HG03439 (cell line): ENCODE measurements around the gene COPG1.

ENCODE experiments used
- ATAC-seq: cut with Tn5 transposase; IDR thresholded peaks from one replicate; pipeline ENCODE4 v1.9.1; 2021; ENCODE audit warnings: mild to moderate bottlenecking, moderate library complexity; ENCODE audit not compliant: unreplicated experiment

Gene COPG1

DNA sequence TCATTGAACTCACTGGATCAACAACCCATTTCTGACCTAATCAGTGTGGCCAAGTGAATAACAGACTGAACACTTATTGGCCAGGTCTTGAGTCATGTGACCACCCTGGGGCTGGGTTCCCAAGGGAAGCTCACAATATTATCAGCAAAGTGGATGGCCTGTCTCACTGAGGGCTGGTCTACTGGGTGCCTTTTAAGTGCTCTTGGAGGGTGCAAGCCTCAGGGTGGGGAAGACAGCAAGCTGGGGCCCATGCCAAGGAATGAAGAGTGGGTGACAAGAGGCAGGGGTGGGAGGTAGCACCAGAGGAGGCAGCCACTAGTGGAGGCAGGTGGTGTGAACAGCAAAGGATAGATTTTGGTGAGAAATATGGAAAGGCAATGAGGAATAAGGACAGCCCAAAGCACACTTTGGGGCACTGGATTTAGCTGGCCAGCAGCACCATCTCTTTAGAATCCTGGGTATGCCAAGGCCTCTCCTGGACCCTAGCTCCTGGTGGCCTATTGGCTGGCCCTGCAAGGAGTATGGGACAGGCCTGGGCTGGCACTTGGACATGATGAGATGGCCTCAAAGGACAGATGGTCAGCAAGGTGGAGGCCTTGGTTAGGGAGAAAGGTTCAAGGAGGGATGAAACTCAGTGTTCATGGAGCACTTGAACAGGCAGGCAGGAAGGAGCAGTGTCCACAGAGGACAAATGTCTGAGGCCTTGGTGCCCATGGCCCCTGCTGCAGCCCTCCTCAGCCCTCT is 63.4 kb downstream of the COPG1 start:
- no peak for ATAC-seq

DNA sequence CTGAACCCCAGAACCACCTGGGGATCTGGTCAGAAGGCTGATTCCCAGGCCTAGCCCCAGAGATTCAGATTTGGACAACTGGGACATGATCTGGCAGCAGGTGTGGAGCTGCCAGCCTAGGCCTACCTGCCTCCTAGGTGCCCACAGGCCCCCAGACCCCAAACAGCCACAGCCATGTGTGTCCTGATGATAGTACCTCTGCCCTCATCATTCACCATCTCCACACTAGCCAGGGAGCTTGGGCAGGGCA is 63.9 kb downstream of the COPG1 start:
- ATAC-seq: no peak

GRCh38 chr3:129313665-129314385 is 64.4 kb downstream of the COPG1 start:
- ATAC-seq: no peak

DNA sequence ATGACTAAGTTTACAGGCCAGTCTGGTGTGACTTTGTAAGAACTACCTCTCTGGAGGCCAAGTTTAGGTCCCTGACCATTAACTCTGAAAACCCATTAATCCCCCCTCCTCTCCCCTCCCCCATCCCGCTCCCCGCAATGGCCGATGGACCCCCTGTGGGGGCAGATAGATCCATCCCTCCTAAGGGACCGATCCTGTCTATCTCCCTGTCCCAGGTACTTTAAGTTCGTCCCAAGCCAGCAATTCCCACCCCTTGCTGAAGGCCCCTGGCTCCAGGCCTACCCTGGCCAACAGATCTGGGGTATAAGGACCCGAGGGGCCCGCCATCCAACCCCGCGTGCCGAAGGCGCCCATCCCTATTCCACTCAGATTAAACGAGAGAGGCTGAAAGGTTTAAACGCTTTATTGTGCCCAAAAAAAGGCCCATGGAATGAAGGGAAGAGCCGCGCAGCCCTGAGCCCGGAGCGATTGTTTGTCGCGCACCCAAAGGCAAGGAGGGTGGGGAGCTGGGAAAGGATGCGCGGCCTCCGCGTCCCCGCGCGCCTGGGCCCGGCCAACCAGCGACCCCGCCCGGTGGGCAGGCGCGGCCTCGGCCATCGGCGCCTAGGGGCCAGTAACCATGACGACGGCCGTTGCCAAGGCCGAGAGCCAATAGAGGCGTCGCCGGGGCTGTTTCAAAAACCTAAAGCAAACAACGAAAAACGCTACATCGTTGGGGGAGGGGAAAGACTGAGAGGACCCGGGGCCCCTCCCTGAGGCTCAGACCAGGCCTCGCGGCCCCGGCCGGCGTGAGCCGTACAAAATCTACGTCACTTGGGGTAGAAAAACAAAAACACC is 65.2 kb downstream of the COPG1 start:
- ATAC-seq: no peak

- ATAC-seq: no peak
These were observed 66.0 kb downstream of the COPG1 start for GRCh38 chr3:129315223-129315997.

DNA sequence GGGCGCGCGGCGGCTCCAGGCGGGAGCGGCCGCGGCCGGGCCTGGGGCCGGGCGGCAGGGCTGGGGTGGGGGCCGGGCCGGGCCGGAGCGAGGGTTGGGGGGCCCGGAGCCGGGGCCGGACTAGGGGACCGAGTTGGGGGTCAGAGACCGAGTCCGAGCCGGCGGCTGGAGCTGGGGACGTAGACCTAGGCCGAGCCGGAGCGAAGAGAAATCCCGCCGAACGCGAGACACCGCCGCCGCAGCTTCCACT is 66.5 kb downstream of the COPG1 start:
- ATAC-seq: no peak

GRCh38 chr3:129316248-129317013 is 67.0 kb downstream of the COPG1 start:
- ATAC-seq: peak; percentile 36

DNA sequence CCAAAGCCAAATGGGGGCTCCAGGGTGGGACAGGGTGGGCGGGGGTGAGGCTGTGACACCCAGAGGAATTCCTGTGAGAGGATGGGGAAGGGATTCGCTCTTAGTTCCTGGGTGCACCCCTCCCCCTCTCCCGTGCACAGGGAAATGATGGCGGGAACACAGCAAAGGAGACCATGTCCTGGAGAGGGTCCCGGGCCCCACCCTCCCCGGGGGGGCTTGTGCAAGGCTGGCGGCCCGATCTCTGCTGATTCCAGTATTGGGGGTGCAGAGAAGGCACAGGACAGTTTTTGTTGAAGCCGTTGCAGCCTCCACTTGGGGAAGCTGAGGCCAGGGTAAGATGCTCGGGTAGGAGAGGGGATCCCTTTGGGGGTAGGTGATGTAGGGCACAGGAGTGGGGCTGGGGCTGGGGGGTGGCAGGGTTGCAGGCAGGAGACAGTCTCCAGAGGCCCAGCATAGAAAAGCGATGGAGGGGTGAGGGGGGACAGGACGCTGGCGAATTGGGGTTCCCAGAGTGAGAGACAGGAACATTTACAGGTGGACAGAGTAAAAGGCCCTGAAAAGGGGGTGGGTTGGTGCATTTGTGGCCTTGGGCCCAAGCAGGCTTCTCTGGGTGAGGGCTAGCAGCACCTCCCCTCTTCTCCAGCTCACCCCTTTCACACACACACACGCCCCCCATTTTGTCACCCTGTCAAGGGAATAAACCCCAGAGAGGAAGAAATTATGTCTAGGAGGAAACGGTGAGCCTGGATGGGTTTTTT is 67.8 kb downstream of the COPG1 start:
- no peak for ATAC-seq

DNA sequence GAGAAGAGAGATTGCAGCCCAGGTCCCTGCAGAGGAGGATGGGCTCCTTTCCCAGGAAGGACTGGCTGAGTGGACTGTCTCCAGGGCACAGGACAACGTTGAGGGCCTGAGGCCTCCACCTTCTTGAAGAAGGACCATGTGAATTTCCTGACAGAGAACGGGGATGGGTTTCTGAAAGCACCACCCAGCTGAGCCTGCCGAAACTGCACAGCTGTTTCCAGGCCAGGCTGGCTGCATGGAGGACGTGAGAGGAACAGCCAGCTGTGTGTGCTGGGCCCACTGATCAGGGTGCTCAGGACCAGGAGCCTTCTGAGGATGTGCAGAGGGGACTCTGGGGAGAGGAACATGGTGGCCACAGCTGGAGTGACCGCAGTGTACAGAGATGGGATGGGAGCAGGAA is 68.4 kb downstream of the COPG1 start:
- ATAC-seq: no peak

DNA sequence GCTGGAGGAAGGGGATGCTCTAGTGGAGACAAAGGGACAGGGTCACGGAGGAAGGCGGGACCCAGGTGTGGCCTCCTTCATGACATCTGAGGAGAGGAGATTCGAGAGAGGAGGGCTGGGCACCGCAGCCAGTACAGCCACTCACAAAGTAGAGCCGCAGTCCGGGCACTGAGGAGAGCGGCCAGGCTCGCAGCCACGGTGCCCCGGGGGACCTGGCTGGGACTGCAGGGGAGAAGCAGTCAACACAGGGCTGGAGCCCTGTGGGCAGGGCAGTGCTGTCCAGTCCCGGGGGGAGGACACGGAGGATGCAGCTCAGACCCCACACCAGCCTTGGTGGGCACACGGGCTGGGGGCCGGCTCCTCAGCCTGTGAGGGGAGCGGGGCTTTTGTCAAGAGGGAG is 69.5 kb downstream of the COPG1 start:
- ATAC-seq: no peak

GRCh38 chr3:129320261-129320660 is 70.9 kb downstream of the COPG1 start:
- ATAC-seq: no peak

- ATAC-seq: no peak
These were observed 71.5 kb downstream of the COPG1 start for GRCh38 chr3:129320825-129321487.

GRCh38 chr3:129321887-129322286 is 72.5 kb downstream of the COPG1 start:
- no peak for ATAC-seq

DNA sequence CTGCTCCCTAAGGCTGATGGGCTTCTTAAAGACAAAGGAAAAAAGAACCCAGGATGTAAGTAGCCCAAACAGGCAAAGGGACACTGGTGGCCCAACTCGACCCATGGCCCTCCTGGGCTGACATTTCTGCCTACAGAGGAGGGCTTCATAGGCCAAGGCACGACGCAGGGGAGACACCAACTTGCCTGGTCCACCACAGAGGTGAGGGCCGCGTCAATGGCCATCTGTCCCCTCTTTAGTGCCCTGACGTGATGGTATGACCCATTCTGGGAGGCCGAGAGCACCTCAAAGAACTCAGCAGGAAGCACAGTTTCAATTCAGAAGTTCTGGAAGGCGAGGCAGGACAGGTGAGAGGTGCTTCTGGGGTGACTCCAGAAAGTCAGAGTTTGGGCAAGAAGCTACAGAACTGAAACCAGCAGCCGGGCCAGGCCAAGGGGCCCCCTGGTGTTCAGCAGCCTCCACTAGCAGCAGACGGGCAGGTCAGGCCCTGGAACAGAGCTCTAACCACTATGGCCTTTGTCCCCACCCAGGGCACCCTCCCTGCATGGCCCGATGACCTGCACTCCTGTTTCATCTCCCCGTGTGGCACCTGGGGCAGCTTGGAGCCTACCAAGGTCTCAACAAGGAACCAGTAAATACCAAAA is 74.4 kb downstream of the COPG1 start:
- no peak for ATAC-seq

GRCh38 chr3:129324855-129325254 is 75.4 kb downstream of the COPG1 start:
- no peak for ATAC-seq

DNA sequence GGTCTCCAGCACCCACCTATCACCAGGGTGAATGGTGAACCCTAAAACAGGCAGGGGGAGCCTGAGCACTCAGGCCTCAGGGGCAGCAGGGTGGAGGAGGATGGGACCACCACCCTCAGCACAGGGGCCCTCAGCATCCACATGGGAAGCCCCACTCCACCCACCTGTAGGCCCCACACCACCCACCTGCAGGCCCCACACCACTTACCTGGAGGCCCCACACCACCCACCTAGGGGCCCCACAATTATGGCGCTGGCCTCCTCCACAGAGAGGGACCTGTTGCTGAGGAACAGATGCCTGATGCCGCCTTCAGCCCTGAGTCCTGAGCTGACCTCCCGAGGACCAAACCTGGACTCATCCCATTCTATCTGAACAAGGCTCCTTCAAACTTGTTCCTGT is 76.0 kb downstream of the COPG1 start:
- no peak for ATAC-seq

DNA sequence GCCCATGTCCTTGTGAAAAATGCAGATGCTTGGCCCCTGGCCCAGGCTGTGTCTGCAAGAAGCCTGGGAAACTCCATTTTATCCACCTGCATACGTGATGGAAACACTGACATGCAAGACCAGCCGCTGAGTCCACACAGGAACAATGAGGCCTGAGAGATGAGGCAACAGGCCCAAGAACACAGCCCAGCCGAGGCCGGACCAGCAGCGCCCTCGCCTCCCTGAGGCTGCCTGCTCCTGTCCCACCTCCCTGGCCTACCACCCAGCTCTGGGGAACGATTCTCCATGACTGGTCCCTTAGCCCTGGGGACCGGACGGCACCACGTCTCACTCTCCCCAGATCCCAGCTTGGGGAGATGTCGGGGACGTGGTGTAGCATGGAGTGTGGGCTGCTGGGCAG is 76.7 kb downstream of the COPG1 start:
- ATAC-seq: no peak

DNA sequence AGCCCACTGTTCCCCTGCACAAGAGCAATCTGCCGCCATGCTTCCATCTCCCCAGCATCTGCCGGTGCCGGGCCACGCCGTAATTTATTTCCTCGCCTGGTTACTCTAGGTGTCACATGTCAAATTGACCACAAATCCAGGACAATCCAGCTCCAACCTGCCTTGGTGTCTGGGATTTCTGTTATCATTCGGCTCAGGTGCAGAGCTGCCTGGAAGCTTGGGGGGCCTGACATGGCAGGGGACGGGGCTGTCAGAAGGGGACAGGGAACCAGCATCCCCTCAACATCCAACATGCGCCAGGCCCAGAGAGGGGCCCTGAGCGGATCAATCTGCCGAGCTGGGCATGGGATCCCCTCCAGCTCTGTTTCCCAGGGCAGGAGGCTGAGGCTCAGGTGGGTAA is 77.2 kb downstream of the COPG1 start:
- ATAC-seq: no peak
